Measurements from ENCODE around the gene ASCL2.

Gene ASCL2

GRCh38 chr11:2223153-2223794, 47.1 kb downstream of the ASCL2 start:
- no peak for FAIRE-seq

GRCh38 chr11:2222451-2222850, 47.9 kb downstream of the ASCL2 start:
- no peak for FAIRE-seq

DNA sequence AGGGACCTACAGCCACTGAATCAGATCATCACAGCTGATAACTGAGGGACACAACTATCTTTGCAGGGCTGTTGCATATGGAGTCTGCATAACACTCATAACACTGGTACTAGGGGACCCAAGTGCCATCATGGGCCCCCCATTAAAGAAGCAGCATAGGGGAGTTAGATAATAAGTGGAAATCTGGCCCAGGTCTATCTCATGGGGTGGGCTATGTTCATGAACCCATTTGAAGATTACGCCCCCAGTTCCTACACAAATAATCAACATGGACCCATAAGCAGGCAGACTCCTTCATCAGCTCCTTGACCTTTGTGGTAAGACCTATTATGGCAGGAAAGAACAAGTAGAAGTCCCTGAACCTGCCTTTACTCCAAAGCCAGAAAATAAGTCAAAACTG, 48.8 kb downstream of the ASCL2 start:
- FAIRE-seq, result no peak

- no peak for FAIRE-seq
Observed at GRCh38 chr11:2221024-2221423, 49.4 kb downstream of the ASCL2 start.

DNA sequence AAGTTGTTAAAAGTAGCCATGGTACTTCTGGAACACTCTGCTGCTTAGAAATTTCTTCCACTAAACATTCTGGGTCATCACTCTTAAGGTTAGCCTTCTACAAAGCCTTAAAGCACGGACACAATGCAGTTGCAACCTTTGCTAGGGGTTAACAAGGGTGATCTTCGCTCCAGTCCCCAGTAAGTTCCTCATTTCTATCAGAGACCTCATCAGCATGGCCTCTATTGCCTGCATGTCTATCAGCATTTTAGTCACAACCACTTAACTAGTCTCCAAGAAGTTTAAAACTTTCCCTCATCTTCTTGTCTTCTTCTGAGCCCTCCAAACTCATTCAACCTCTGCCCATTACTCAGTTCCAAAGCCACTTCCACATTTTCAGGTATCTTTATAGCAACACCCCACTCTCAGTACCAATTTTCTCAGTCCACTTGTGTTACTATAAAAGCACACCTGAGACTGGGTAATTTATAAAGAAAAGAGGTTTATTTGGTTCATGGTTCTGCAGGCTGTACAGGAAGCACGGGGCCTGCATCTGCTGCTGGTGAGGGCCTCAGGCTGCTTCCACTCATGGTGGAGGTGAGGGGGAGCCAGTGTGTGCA, 50.1 kb downstream of the ASCL2 start:
- FAIRE-seq, result no peak

DNA sequence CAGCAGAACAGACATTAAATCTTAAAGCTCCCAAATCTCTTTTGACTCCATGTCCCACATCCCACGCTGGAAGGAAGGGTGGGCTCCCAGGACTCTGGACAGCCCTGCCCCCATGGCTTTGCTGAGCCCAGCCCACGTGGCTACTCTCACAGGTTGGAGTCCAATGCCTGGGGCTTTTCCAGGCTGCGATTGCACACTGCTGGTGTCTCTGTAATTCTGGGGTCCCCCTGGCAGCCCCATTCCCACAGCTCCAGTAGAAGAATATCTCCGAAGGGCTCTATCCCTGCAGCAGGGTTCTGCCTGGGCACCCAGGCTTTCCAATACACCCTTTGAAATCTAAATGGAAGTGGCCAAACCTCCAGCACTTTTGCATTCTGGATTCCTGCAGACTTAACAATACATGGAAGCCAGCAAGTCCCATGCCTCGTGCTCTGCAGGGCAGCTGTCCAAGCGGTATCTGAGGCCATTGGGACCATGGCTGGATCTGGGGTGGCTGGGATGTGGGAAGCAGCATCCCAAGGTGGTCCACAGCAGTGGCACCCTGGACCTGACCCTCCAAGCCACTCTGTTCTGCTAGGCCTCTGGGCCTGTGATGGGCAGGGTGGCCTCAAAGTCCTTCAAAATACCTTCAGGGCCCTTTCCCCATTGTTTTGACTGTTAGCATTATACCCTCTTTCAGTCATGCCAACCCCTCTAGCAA, 50.9 kb downstream of the ASCL2 start:
- no peak for FAIRE-seq
